HG03354 (cell line): ENCODE measurements around the gene MAB21L4.
"Not testable (repeated sequence)": the region's sequence is repeated elsewhere in the genome, so short reads cannot be mapped to it uniquely, and the experiment has no call there.

Experiments used
- ATAC-seq: cut with Tn5 transposase; IDR thresholded peaks from one replicate; pipeline ENCODE4 v1.9.1; 2021; ENCODE audit warnings: mild to moderate bottlenecking; ENCODE audit not compliant: unreplicated experiment, poor library complexity, severe bottlenecking

Gene MAB21L4

GRCh38 chr2:240847817-240848216 lies 48.1 kb downstream of the MAB21L4 start:
- no peak for ATAC-seq

- no peak for ATAC-seq
These were observed 48.9 kb downstream of the MAB21L4 start for GRCh38 chr2:240846873-240847595.

- not testable (repeated sequence) for ATAC-seq
These were observed 49.6 kb downstream of the MAB21L4 start for GRCh38 chr2:240846309-240846708.

- ATAC-seq, result no peak
These were observed 55.4 kb downstream of the MAB21L4 start for GRCh38 chr2:240840435-240841060.

- ATAC-seq, result no peak
These were observed 56.5 kb downstream of the MAB21L4 start for GRCh38 chr2:240839152-240840143.

- ATAC-seq, result no peak
These were observed 58.3 kb downstream of the MAB21L4 start for GRCh38 chr2:240837621-240838020.

- ATAC-seq, result no peak
These were observed 59.0 kb downstream of the MAB21L4 start for GRCh38 chr2:240836781-240837467.
